Smooth muscle cell (in vitro differentiated cells): ENCODE measurements around the gene IFRD2. TPM values are rescaled to one million over a fixed set of nuclear protein-coding genes. Genes with fewer than 3 reads are reported as not detected.

ENCODE experiments used
- DNase-seq: peaks from one replicate; lab custom pipeline; 2025; ENCODE audit not compliant: unreplicated experiment; lab: John Stamatoyannopoulos, UW
- H2AFZ ChIP-seq: fragments of 200-600 bp; sonication (generic); 2 replicates; pipeline ENCODE4 v1.6.0; 2016; ENCODE audit warnings: antibody characterized with exemption, low read depth, mild to moderate bottlenecking
- H3F3A ChIP-seq: fragments of 200-600 bp; sonication (generic); 2 replicates; pipeline ENCODE4 v1.6.0; 2017; ENCODE audit warnings: antibody characterized with exemption, low read depth
- H3K27ac ChIP-seq: fragments of 200-600 bp; sonication (generic); 2 replicates; pipeline ENCODE4 v1.5.1; 2016; ENCODE audit warnings: low read depth, mild to moderate bottlenecking
- H3K27me3 ChIP-seq: fragments of 200-600 bp; sonication (generic); 2 replicates; pipeline ENCODE4 v1.6.1; 2016; ENCODE audit warnings: low read depth, mild to moderate bottlenecking
- H3K36me3 ChIP-seq: fragments of 200-600 bp; sonication (generic); 2 replicates; pipeline ENCODE4 v1.5.1; 2016; ENCODE audit warnings: low read depth
- H3K4me1 ChIP-seq: fragments of 200-600 bp; sonication (generic); 2 replicates; pipeline ENCODE4 v1.5.1; 2016; ENCODE audit warnings: low read depth
- H3K4me2 ChIP-seq: fragments of 200-600 bp; sonication (generic); 2 replicates; pipeline ENCODE4 v1.6.0; 2016; ENCODE audit warnings: mild to moderate bottlenecking
- H3K4me3 ChIP-seq: fragments of 200-600 bp; sonication (generic); 2 replicates; pipeline ENCODE4 v1.5.1; 2016; ENCODE audit warnings: mild to moderate bottlenecking
- H3K79me2 ChIP-seq: fragments of 200-600 bp; sonication (generic); 2 replicates; pipeline ENCODE4 v1.6.0; 2016; ENCODE audit warnings: low read depth, mild to moderate bottlenecking
- H3K9ac ChIP-seq: fragments of 200-600 bp; sonication (generic); 2 replicates; pipeline ENCODE4 v1.6.0; 2016; ENCODE audit warnings: low read depth
- H3K9me3 ChIP-seq: fragments of 200-600 bp; sonication (generic); replicated peaks from 2 replicates; pipeline ENCODE4 v1.5.1; 2016; ENCODE audit warnings: low read depth
- H4K20me1 ChIP-seq: fragments of 200-600 bp; sonication (generic); 2 replicates; pipeline ENCODE4 v1.6.0; 2016; ENCODE audit warnings: low read depth
- WGBS: methylation state at CpG from one replicate; pipeline ENCODE4 v1.1.7; 2016; ENCODE audit warnings: low lambda C conversion rate; 5-methylcytosine and 5-hydroxymethylcytosine counted together
- polyA plus RNA-seq: library from polyadenylated mRNA; unstranded; fragments of >200 nt; fragmentation: Nextera tagmentation; extraction: Ambion mirVana; gene quantifications from 2 replicates; pipeline ENCODE4 v1.2.1, GENCODE V29; 2016
- total RNA-seq: library from RNA; depleted of rRNA; stranded (reverse); fragments of >200 nt; gene quantifications from 2 replicates; pipeline ENCODE4 v1.2.3, GENCODE V29; 2014
- TF ChIP-seq, protein P1 (sequence below): fragments of 200-600 bp; sonication (generic); IDR thresholded peaks from 2 replicates; pipeline ENCODE4 v1.5.1; 2017; ENCODE audit warnings: borderline replicate concordance, mild to moderate bottlenecking, antibody characterized with exemption; ENCODE audit not compliant: insufficient read depth, poor library complexity, severe bottlenecking

Gene IFRD2
- total and polyA plus RNA-seq, 2 experiments from 2014 or later, result 20.8 to 59.3 TPM

DNA sequence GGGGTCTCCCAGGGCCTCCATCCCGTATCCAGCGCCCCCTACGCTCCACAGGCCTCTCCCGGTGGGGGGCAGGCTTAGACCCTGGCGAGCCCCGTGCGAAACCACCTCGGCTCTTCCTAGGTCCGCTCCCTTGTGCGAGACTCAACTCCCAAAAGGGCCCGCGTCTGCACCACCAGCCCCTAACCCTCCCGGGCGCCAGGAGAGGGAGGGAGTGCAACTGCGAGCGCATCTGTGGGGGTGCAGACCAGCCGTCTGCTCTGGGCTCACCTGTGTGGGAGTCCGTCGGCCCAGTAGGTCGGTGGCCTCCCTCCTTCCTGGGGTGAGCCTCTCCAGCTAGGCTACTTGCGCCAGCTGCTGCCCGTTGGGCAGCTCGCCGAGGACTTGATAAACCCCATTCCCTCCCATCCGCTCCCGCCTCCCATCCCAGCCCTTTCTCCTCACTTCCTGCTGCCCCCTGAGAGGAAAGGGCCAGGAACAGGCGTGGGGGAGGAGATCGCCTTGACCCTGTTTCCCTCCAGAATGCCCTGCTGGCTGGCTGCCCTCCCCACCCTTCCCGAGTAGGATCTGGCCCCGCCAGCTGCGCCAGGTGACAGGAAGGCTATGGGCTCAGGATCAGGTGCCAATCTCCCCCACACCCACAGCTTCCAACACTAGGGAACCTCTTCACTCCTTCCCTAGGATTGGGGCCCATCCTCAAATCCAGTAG lies 30.3 kb upstream of the IFRD2 start, which contains the start of gene HYAL2:
HYAL2 (minus strand) TSS at position 360 of the 706 bp plus-strand sequence. CDS start 2,256 bp downstream, outside the sequence.
- Histone ChIP-seq H3K4me3 (peak within 1 kb of the TSS; percentile 75), H3K9ac (peak within 1 kb of the TSS; percentile 98), H2AFZ (peak within 1 kb of the TSS; percentile 60), H3K36me3 (no peaks in the 10 kb centered on the region), H3F3A (peaks cover 6% of the 10 kb centered on the region), H3K4me1 (peaks cover 23% of the 10 kb centered on the region), H3K27me3 (no peaks in the 10 kb centered on the region), H3K4me2 (peak within 1 kb of the TSS; percentile 88), H3K79me2 (peaks cover 33% of the 10 kb centered on the region), H3K9me3 (no peaks in the 10 kb centered on the region), H3K27ac (peak within 1 kb of the TSS; percentile 95), H4K20me1 (peaks cover 8% of the 10 kb centered on the region)
- no peak for DNase-seq
- TF ChIP-seq, protein P1, sequence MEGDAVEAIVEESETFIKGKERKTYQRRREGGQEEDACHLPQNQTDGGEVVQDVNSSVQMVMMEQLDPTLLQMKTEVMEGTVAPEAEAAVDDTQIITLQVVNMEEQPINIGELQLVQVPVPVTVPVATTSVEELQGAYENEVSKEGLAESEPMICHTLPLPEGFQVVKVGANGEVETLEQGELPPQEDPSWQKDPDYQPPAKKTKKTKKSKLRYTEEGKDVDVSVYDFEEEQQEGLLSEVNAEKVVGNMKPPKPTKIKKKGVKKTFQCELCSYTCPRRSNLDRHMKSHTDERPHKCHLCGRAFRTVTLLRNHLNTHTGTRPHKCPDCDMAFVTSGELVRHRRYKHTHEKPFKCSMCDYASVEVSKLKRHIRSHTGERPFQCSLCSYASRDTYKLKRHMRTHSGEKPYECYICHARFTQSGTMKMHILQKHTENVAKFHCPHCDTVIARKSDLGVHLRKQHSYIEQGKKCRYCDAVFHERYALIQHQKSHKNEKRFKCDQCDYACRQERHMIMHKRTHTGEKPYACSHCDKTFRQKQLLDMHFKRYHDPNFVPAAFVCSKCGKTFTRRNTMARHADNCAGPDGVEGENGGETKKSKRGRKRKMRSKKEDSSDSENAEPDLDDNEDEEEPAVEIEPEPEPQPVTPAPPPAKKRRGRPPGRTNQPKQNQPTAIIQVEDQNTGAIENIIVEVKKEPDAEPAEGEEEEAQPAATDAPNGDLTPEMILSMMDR, result no peak
- WGBS, result 27% methylated on average over 29 of the region's 31 CpGs

DNA sequence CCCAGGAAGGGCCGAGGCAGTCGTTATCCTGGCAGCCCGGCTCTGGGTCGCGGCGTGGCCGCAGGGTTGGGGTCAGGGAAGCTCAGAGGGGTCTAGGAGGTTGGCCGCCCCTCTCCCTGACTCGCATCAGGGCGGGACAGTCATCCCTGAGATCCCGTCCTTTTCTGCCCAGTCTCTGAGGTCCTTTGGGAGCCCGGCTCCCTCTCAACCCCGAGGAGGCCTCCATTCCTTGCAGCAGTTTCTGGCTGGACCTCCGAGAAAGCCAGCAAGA lies 29.8 kb upstream of the IFRD2 start:
- H3K4me1 ChIP-seq, result peaks cover 19% of the 10 kb centered on the region
- peak overlapping the region; percentile 60 for H2AFZ ChIP-seq
- DNase-seq, result no peak
- 3% methylated on average over 14 of the region's 14 CpGs for WGBS
- no peaks in the 10 kb centered on the region for H3K36me3 ChIP-seq
- H4K20me1 ChIP-seq, result peaks cover 10% of the 10 kb centered on the region
- TF ChIP-seq, protein P1, result no peak
- peak overlapping the region; percentile 98 for H3K9ac ChIP-seq
- no peaks in the 10 kb centered on the region for H3K9me3 ChIP-seq
- H3K27ac ChIP-seq, result no peak overlapping the region
- H3K4me2 ChIP-seq, result peak overlapping the region; percentile 88
- H3K79me2 ChIP-seq, result peaks cover 28% of the 10 kb centered on the region
- no peaks in the 10 kb centered on the region for H3K27me3 ChIP-seq
- peaks cover 6% of the 10 kb centered on the region for H3F3A ChIP-seq
- H3K4me3 ChIP-seq, result peak overlapping the region; percentile 75

DNA sequence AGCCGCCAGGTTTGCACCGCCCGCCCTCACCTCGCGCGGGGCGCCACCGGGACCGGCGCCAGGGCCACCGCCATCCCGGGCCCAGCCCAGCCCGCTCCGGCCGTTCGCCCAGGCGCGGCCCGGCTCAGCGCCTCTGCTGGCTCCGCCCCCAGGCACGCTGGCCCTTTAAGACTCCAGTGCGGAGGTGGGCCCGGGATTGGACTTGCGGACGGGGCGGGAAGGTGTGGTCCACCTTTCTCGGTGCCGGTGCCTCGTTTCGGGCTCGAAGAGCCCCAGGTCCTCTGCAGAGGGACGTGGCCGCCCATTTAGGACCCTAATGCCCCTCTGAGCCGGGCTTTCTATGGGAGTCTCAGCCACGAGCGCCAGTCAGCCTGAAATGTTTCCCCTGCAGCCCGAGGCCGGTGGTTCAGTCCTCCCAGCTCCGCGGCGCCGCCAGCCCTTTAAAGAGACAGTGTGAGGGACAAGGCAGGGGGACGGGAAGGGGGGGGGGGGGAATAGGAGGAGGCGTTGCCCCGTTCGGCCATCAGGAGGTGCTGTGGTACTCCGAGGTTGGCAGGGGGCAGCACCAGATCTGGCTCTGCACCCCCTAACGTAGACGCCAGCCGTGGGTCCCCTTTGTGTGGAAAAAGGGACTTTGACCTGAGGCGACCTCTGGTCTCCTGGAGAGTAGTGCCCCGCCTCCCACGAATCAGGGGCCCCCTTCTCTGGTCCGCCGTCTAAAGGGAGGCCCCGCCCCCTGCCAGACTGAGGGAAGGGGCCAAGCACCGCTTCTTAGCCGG lies 29.3 kb upstream of the IFRD2 start:
- DNase-seq, result peak; percentile 92
- Histone ChIP-seq H3K4me1 (peaks cover 17% of the 10 kb centered on the region), H2AFZ (peak overlapping the region; percentile 60), H3K79me2 (peaks cover 23% of the 10 kb centered on the region), H4K20me1 (peaks cover 14% of the 10 kb centered on the region), H3K27ac (peak overlapping the region; percentile 95), H3K4me2 (peak overlapping the region; percentile 88), H3K9me3 (no peaks in the 10 kb centered on the region), H3K27me3 (no peaks in the 10 kb centered on the region), H3K9ac (peak overlapping the region; percentile 98), H3K36me3 (no peaks in the 10 kb centered on the region), H3K4me3 (peak overlapping the region; percentile 75), H3F3A (peaks cover 6% of the 10 kb centered on the region)
- WGBS, result 1% methylated on average over 46 of the region's 59 CpGs
- TF ChIP-seq, protein P1, result peak; percentile 49
